ENCODE measurements around the gene IZUMO4. TPM values are rescaled to one million over a fixed set of nuclear protein-coding genes. Genes with fewer than 3 reads are reported as not detected.

IZUMO4 gene
- total and polyA plus RNA-seq, 10 of the 15 experiments (the other 5 are each of a cell fraction or from before 2014, with no cell fraction given): 0.53 to 27.1 (median 7.5) TPM

DNA sequence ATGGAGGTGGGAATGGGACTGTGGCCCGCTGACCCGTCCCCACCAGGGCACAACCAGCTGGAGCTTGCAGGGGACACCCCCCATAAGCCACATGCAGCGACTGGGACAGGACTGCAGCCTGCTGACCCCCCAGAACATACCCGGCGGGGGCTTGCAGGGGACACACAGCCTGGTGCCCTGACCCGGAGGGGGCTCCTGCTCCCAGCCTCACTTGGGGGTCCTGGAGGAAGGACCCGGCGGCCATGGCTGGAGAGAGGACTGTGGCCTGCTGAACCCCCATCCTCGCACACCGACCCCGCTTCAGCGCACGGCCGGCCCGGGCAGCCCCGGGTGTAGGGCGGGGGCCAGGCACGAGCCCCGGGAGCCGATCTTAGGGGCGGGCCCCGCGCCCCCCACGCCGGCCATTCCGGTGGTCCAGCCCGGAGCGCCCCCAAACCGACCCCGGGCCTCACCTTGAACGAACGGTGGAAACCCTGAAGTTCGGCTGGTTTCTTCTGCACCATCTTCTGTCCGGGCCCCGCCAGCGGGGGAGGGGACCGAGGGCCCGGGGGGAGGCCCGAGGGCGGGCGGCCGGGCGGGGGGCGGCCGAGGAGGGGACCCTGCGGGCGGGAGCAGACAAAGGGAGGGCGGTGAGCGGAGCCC lies 46.2 kb upstream of the IZUMO4 start (continued):
- TF ChIP-seq, protein P1, sequence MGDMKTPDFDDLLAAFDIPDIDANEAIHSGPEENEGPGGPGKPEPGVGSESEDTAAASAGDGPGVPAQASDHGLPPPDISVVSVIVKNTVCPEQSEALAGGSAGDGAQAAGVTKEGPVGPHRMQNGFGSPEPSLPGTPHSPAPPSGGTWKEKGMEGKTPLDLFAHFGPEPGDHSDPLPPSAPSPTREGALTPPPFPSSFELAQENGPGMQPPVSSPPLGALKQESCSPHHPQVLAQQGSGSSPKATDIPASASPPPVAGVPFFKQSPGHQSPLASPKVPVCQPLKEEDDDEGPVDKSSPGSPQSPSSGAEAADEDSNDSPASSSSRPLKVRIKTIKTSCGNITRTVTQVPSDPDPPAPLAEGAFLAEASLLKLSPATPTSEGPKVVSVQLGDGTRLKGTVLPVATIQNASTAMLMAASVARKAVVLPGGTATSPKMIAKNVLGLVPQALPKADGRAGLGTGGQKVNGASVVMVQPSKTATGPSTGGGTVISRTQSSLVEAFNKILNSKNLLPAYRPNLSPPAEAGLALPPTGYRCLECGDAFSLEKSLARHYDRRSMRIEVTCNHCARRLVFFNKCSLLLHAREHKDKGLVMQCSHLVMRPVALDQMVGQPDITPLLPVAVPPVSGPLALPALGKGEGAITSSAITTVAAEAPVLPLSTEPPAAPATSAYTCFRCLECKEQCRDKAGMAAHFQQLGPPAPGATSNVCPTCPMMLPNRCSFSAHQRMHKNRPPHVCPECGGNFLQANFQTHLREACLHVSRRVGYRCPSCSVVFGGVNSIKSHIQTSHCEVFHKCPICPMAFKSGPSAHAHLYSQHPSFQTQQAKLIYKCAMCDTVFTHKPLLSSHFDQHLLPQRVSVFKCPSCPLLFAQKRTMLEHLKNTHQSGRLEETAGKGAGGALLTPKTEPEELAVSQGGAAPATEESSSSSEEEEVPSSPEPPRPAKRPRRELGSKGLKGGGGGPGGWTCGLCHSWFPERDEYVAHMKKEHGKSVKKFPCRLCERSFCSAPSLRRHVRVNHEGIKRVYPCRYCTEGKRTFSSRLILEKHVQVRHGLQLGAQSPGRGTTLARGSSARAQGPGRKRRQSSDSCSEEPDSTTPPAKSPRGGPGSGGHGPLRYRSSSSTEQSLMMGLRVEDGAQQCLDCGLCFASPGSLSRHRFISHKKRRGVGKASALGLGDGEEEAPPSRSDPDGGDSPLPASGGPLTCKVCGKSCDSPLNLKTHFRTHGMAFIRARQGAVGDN (IDR thresholded peaks at IDR 0.05): no peak
- no peak for TF ChIP-seq NR2C2 (IDR thresholded peaks at IDR 0.05; ENCODE audit: borderline replicate concordance, control insufficient read depth, insufficient read length, low read depth)
- TF ChIP-seq EP300 (IDR thresholded peaks at IDR 0.05; ENCODE audit: borderline replicate concordance in 1 of 2, control insufficient read depth in 1 of 2, low read depth in 2 of 2, low read length in 2 of 2): no peak
- 0 out of 2 replicates have a peak, but pooled peaks have one; percentile 16 for TF ChIP-seq MXI1 (IDR thresholded peaks at IDR 0.05; ENCODE audit: low read depth, low read length)
- no peak for TF ChIP-seq SIX5 (IDR thresholded peaks at IDR 0.05; ENCODE audit: low read depth, low read length, severe bottlenecking)
- TF ChIP-seq LARP7 (IDR thresholded peaks at IDR 0.05): peak; percentile 46; the same call in 1 of the 2 replicates
- TF ChIP-seq, protein P2, sequence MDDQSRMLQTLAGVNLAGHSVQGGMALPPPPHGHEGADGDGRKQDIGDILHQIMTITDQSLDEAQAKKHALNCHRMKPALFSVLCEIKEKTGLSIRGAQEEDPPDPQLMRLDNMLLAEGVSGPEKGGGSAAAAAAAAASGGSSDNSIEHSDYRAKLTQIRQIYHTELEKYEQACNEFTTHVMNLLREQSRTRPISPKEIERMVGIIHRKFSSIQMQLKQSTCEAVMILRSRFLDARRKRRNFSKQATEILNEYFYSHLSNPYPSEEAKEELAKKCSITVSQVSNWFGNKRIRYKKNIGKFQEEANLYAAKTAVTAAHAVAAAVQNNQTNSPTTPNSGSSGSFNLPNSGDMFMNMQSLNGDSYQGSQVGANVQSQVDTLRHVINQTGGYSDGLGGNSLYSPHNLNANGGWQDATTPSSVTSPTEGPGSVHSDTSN (IDR thresholded peaks at IDR 0.05; ENCODE audit: insufficient replicate concordance, low read depth, low read length): no peak
- TF ChIP-seq, protein P3, sequence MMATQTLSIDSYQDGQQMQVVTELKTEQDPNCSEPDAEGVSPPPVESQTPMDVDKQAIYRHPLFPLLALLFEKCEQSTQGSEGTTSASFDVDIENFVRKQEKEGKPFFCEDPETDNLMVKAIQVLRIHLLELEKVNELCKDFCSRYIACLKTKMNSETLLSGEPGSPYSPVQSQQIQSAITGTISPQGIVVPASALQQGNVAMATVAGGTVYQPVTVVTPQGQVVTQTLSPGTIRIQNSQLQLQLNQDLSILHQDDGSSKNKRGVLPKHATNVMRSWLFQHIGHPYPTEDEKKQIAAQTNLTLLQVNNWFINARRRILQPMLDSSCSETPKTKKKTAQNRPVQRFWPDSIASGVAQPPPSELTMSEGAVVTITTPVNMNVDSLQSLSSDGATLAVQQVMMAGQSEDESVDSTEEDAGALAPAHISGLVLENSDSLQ (IDR thresholded peaks at IDR 0.05): no peak
- TF ChIP-seq, protein P4, sequence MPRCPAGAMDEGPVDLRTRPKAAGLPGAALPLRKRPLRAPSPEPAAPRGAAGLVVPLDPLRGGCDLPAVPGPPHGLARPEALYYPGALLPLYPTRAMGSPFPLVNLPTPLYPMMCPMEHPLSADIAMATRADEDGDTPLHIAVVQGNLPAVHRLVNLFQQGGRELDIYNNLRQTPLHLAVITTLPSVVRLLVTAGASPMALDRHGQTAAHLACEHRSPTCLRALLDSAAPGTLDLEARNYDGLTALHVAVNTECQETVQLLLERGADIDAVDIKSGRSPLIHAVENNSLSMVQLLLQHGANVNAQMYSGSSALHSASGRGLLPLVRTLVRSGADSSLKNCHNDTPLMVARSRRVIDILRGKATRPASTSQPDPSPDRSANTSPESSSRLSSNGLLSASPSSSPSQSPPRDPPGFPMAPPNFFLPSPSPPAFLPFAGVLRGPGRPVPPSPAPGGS (IDR thresholded peaks at IDR 0.05; ENCODE audit: borderline replicate concordance, insufficient read depth, low read depth, low read length, poor library complexity, severe bottlenecking): no peak
- TF ChIP-seq, protein P5, sequence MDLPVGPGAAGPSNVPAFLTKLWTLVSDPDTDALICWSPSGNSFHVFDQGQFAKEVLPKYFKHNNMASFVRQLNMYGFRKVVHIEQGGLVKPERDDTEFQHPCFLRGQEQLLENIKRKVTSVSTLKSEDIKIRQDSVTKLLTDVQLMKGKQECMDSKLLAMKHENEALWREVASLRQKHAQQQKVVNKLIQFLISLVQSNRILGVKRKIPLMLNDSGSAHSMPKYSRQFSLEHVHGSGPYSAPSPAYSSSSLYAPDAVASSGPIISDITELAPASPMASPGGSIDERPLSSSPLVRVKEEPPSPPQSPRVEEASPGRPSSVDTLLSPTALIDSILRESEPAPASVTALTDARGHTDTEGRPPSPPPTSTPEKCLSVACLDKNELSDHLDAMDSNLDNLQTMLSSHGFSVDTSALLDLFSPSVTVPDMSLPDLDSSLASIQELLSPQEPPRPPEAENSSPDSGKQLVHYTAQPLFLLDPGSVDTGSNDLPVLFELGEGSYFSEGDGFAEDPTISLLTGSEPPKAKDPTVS (IDR thresholded peaks at IDR 0.05; ENCODE audit: low read depth, low read length): no peak
- TF ChIP-seq, protein P6, sequence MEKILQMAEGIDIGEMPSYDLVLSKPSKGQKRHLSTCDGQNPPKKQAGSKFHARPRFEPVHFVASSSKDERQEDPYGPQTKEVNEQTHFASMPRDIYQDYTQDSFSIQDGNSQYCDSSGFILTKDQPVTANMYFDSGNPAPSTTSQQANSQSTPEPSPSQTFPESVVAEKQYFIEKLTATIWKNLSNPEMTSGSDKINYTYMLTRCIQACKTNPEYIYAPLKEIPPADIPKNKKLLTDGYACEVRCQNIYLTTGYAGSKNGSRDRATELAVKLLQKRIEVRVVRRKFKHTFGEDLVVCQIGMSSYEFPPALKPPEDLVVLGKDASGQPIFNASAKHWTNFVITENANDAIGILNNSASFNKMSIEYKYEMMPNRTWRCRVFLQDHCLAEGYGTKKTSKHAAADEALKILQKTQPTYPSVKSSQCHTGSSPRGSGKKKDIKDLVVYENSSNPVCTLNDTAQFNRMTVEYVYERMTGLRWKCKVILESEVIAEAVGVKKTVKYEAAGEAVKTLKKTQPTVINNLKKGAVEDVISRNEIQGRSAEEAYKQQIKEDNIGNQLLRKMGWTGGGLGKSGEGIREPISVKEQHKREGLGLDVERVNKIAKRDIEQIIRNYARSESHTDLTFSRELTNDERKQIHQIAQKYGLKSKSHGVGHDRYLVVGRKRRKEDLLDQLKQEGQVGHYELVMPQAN (conservative IDR thresholded peaks at IDR 0.05): 0 out of 2 replicates have a peak, but pooled peaks have one; percentile 10
- TF ChIP-seq, protein P7, sequence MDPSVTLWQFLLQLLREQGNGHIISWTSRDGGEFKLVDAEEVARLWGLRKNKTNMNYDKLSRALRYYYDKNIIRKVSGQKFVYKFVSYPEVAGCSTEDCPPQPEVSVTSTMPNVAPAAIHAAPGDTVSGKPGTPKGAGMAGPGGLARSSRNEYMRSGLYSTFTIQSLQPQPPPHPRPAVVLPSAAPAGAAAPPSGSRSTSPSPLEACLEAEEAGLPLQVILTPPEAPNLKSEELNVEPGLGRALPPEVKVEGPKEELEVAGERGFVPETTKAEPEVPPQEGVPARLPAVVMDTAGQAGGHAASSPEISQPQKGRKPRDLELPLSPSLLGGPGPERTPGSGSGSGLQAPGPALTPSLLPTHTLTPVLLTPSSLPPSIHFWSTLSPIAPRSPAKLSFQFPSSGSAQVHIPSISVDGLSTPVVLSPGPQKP (IDR thresholded peaks at IDR 0.05; ENCODE audit: low read depth, low read length): no peak
- no peak for TF ChIP-seq RCOR1 (conservative IDR thresholded peaks at IDR 0.05; ENCODE audit: low read depth, low read length)

All from GM12878 (cell line).